Activated CD4-positive, CD25-positive, alpha-beta regulatory T cell treated with anti-CD3 and anti-CD28 coated beads, Interleukin-2, amount 50 U/mL, for 24 hours (primary cell): ENCODE results near the gene UVRAG.

Experiments used
- ATAC-seq, 2 donors: fragments of 150-1000 bp; cut with Tn5 transposase; one replicate each; pipeline ENCODE4 v1.10.0; 2021; ENCODE audit warnings: mild to moderate bottlenecking in 1 of 2, moderate library complexity in 1 of 2

Gene UVRAG

DNA sequence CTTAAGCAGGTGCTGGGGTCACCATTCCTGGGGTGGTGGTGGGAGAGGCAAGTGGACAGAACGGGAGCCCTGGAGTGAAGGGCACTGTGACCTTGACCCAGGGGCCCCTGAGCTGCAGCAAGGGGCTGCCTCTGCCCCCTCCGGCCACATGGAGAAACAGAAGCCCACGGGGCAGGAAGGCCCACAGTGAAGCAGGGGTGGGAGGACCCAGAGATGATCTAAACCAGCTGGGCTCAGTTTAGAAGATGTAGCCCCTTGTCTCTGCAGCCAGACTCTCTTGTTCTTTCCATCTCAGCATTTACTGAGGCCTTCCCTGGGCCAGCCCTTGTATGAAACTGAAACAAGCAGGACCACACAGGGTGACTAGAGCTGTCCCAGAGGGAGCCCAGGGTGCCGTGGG is 360.8 kb downstream of the UVRAG start:
- no peak for ATAC-seq

DNA sequence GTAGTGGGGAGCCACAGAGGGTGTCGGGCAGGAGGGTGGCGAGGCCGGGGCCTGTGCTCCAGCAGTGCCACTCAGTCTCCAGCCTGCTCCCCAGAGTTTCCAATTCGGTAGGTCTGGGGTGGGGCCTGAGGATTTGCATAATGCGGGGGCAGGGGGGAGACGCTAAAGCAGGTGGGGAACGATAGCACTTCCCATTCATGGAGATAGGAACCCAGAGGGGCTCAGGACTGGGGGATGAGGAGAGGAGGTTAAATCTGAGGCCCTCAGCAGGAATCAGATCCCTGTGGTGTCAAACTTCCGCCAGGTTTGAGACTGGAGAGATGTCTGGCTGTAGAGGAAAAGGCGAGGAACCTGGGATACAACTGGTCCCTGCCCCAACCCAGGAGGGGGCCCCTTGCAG is 361.5 kb downstream of the UVRAG start:
- no peak for ATAC-seq

DNA sequence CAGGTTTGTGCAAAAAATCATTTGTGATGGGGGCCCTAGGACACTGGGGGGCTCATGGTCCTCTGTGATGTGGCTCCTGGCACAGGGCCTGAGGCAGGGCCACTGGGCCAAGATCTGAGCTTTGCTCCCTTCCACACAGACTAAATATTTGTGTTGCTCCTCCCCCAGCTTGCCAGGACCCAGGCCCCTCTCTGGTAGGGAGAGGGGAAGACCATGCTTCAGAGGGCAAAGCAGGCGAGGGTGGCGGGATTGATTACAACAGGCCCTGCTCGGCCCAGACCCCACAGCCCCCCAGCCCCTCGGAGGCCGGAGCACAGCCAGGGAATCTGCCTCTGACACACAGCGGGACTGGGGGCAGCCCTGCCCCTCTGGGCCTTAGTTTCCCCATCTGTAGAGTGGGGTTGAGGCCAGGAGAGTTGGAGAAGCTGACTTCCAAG is 362.3 kb downstream of the UVRAG start:
- ATAC-seq: no peak

DNA sequence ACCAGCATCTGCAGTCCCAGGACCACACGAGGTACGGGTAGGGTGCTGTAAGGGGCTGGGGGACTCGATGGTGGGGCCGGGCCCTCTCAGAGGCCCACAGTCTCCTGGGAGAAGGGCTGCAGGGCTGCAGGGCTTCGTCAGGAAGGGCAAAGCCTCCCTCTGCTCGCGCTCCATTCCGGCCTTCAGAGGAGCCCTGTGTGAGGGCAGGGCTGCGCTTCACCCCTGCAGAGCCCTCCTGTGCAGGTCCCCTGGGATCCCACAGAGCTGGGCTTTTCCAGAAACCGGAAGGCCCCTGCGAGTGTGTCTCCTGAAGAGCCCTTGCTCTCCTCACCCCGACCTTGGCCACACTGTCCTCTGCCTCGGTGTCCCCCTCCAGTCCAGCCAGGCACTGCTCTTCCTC is 364.1 kb downstream of the UVRAG start:
- ATAC-seq: no peak

DNA sequence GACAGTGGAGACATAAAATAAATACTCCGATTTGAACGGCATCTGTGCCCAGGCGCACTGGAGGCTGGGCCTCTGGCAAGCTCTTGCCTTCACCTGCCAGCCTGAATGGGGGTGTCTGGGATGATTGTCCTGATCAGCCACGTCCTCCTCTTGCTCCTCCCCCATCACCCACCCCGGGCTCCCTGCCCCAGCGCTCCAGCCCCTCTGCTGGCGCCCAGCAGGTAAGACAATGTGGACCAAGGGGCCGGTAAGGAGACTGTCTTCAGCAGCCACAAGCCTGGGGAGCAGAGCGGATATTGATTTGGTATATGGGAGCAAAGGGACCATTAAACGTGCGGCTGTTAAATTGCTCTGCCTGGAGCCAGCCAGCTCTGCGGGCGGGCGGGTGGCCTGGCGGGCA is 366.4 kb downstream of the UVRAG start:
- no peak for ATAC-seq

DNA sequence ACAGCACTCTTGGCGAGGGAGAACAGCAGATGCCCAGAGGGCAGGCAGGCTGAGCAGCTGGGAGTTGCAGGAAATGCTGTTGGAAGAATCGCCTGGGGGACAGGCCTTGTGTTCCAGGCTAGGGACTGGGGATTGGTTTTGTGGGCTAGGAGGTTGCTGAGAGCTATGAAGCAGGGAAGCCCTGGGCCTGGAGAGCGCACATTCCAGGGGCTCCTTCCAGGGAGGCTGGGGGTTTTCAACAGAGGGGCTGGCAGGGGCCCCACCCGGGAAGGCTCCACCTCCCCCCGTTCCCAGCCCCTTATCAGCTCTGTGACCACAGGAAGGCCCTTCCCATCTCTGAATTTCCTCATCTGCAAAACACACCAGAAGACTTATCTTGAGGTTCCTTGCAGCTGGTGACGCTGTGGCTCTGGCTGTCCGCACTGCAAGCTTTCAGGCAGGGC is 369.6 kb downstream of the UVRAG start:
- ATAC-seq: no peak

DNA sequence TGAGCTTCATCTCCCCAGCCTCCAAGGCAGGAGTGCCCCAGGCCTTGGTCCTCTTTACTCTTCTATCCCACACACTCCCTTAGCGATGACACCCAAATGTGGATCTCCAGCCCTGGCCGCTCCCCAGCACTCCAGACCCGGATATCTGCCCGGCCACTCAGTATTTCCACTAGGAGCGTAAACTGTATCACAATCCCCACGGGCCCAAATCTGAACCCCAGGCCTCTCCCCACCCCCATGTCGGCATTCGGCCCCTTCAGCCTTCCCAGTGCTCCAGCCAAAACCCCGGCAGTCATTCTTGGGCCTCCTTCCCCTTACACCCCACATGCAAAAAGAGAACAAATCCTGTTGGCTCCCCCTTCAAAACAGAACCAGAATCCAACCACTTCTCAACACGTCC is 370.5 kb downstream of the UVRAG start:
- ATAC-seq: no peak

DNA sequence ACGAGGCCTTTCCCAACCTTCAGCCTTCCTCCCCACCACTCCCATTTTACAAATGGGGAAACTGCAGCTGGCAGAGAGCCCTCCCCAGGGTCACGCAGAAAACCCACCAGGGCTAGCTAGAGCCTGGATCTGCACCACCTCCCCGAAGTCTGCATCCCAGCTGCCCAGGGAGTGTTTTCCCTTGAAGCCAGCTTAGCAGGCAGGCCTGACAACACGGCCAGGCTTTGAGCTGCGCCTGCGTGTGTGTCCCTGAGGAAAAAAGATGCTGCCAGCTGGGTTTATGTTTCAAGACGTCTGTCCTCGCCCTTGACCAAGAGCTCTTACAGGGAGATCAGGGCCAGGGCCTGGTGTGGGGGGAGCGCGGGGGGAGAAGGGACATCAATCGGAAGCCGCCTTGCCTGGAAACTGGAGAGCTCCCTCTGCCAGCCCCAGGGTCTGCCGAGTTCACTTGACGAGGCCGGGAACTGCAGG is 371.0 kb downstream of the UVRAG start:
- ATAC-seq: no peak

DNA sequence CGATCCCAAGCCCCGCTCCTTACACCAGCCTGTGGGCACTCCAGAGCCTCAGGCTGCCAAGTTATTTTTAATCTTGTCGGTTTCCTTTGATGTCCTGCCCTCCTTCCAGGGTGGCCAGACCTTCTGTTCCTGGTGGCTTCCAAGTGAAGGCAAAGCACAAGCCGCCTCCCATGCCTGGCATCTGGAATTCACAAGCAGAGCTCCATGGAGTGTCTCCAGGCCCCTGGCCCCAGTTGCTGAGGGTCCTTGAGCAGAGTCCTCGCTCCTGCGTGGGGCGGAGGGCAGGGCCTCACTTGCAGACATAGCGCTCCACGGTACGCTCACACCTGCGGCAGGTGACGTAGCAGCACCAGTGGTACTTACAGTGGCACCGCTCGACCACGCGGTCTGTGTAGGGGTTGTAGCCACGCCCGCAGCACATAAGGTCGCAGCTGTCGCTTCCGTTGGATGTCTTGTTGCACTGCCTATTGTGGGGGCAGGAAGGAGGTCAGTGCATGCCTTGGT is 371.8 kb downstream of the UVRAG start:
- no peak for ATAC-seq

DNA sequence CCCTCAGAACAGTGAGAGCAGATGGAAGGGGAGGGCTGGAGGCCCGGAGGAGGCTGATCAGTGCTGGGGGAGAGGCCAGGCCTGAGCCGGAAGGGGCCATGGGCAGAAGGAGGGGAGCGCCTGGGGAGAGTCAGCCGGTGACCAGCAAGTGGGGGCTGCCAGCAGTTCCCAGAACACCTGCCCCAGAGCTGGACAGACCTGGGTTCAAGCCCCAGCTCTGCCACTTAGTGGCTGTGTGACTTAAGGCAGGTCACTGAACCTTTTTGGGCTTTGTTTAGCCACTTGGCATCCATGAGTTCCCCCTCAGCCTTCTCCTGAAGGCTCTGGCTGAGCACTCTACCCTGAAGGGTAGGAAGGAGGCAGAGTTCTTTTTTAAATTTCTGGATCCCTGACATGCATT is 373.9 kb downstream of the UVRAG start:
- no peak for ATAC-seq

DNA sequence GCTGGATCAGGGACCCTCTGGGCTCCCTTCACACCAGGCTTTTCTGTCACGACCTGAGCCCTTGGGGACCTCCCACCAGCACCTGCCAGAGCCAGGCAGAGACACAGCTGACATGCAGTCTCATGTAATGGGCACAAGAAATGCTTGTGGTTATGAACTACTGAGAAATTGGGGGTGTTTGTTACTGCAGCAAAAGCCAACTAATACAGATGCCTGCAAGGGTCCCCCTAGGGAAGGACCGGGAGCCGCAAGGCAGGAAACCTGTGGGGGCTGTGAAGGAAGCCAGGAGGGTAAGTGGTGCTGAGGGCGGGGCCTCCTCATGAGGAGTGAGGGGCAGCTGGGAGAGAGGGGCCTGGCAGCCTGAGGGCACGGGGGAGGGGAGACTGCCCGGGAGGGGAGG is 374.7 kb downstream of the UVRAG start:
- ATAC-seq: no peak

DNA sequence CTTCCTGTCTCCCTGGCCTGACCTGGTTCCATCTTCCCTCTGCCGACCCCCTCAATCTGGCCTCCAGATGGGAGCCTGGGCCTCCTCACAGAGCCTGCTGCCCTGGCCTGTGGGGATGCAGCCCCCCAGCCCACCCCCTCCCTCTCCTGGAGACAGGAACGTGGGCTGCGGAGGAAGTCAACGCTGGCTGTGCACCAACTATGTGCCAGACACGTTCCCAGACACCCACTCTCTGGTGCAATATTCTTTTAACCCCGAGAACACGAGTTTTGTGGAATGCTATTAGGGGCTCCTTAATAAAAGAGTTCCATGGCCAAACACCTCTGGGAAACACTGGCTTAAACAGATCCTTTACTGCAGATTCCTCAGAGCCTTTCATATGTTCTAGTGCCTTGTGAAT is 375.4 kb downstream of the UVRAG start:
- ATAC-seq: no peak
